ENCODE results near the gene SLC2A4. TPM values are rescaled to one million over a fixed set of nuclear protein-coding genes. Genes with fewer than 3 reads are reported as not detected.
A peak's percentile ranks its signal among the peaks of the same experiment; 100 is the strongest.

SLC2A4 gene
- total and polyA plus RNA-seq, 2 of the 4 experiments (the other 2 are of a cell fraction), result 0.07 TPM; not detected in 1

DNA sequence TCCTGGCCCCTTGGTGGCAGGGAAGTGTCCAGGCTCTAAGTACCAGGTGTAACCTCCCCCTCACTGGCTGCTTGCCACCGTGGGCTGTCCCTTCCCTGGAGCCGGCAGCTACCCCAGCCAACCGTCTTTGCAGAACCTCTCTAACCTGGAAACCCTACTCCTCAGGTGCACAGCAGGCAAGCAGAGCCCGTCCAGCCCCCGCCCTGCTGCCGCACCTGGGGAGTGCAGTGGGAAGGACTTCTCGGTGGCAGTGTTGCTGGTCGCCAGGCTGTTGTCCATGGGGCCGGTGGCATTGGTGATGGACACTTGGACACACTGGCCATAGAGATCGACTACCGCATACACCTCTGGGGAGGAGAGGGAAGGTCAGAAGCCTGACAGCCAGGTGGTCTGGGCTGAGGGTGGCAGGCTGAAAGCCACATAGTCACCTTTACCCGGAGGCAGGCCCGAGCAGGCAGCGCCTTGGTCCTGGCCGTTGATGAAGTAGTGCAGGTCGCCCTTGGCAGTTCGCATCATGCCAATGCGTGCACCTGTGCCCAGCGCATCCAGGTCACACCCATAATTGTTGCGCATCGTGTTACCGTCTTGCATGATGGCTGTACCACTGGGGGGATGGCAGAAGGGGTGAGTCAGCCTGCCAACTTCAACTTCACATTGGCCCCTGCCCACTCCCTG is 41.1 kb downstream of the SLC2A4 start:
- no peak overlapping the region for H3K56ac ChIP-seq (ENCODE audit: extremely low read depth, insufficient read depth, low read length)
- H2AK5ac ChIP-seq (ENCODE audit: low read depth, low read length), result no peak overlapping the region
- DNase-seq (no peak), ATAC-seq (ENCODE audit: low read depth) (no peak)
- no peak overlapping the region for H2BK5ac ChIP-seq (ENCODE audit: low read depth, low read length, poor library complexity, severe bottlenecking)
- H3K4me2 ChIP-seq (ENCODE audit: low read depth, low read length), result no peak overlapping the region
- H3K4ac ChIP-seq (ENCODE audit: low read depth, low read length), result no peak overlapping the region
- H3K18ac ChIP-seq (ENCODE audit: low read depth, low read length), result no peak overlapping the region
- no peak overlapping the region for H3K27ac ChIP-seq (ENCODE audit: insufficient read depth, low read length)
- H3K36me3 ChIP-seq (ENCODE audit: control insufficient read depth, insufficient read depth, low read length), result peaks cover 72% of the 10 kb centered on the region
- intact Hi-C loops (cut with micrococcal nuclease), result loop anchor here (10.0 kb wide), 1 partner anchor 242 kb away; the partner anchor contains the start of gene SENP3
- H2BK15ac ChIP-seq (ENCODE audit: low read depth, low read length), result no peak overlapping the region
- POLR2A ChIA-PET (ENCODE audit: unreplicated experiment), result no interaction called here
- peaks cover under 1 to 16% of the 10 kb centered on the region in 2 experiments; a peak in 2 of 4 replicates for H3K79me1 ChIP-seq (ENCODE audit: low read depth in 1 of 2, low read length in 2 of 2)
- no peak overlapping the region for H3K14ac ChIP-seq (replicated peaks; ENCODE audit: low read depth, low read length)
- TF ChIP-seq POLR2A (IDR thresholded peaks at IDR 0.05; ENCODE audit: low read depth, low read length) (no peak), MAZ (IDR thresholded peaks at IDR 0.05; ENCODE audit: borderline replicate concordance, low read depth, low read length) (no peak), RFX5 (IDR thresholded peaks at IDR 0.05; ENCODE audit: low read depth, low read length) (no peak), MXI1 (IDR thresholded peaks at IDR 0.05; ENCODE audit: borderline replicate concordance, low read depth, low read length) (no peak), MAFK (IDR thresholded peaks at IDR 0.05; ENCODE audit: low read depth, low read length) (no peak), CHD1 (IDR thresholded peaks at IDR 0.05; ENCODE audit: low read depth, low read length) (no peak), BHLHE40 (IDR thresholded peaks at IDR 0.05; ENCODE audit: low read depth, low read length) (no peak), RCOR1 (IDR thresholded peaks at IDR 0.05; ENCODE audit: insufficient replicate concordance, low read length) (no peak)
- TF ChIP-seq, protein P1, sequence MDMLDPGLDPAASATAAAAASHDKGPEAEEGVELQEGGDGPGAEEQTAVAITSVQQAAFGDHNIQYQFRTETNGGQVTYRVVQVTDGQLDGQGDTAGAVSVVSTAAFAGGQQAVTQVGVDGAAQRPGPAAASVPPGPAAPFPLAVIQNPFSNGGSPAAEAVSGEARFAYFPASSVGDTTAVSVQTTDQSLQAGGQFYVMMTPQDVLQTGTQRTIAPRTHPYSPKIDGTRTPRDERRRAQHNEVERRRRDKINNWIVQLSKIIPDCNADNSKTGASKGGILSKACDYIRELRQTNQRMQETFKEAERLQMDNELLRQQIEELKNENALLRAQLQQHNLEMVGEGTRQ (IDR thresholded peaks at IDR 0.05; ENCODE audit: low read depth, low read length), result no peak
- TF ChIP-seq, protein P2, sequence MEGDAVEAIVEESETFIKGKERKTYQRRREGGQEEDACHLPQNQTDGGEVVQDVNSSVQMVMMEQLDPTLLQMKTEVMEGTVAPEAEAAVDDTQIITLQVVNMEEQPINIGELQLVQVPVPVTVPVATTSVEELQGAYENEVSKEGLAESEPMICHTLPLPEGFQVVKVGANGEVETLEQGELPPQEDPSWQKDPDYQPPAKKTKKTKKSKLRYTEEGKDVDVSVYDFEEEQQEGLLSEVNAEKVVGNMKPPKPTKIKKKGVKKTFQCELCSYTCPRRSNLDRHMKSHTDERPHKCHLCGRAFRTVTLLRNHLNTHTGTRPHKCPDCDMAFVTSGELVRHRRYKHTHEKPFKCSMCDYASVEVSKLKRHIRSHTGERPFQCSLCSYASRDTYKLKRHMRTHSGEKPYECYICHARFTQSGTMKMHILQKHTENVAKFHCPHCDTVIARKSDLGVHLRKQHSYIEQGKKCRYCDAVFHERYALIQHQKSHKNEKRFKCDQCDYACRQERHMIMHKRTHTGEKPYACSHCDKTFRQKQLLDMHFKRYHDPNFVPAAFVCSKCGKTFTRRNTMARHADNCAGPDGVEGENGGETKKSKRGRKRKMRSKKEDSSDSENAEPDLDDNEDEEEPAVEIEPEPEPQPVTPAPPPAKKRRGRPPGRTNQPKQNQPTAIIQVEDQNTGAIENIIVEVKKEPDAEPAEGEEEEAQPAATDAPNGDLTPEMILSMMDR (conservative IDR thresholded peaks at IDR 0.05; ENCODE audit: low read depth, low read length), result no peak
- H2AFZ ChIP-seq (replicated peaks; ENCODE audit: low read length, poor library complexity), result peak overlapping the region; percentile 14
- no TSS peak for BruUV-seq (replicated peaks)
- no peak overlapping the region for H3K9ac ChIP-seq (ENCODE audit: low read depth, low read length)
- H3K9me3 ChIP-seq (ENCODE audit: control insufficient read depth, insufficient read depth, low read length), result no peaks in the 10 kb centered on the region
- H4K91ac ChIP-seq (ENCODE audit: insufficient read depth, low read depth, low read length), result no peak overlapping the region
- H4K20me1 ChIP-seq (ENCODE audit: insufficient read depth, low read length), result peaks cover 7% of the 10 kb centered on the region
- H3K4me1 ChIP-seq (ENCODE audit: control insufficient read depth, insufficient read depth, low read length), result no peaks in the 10 kb centered on the region
- H2AK9ac ChIP-seq (replicated peaks; ENCODE audit: low read depth, low read length, poor library complexity), result no peak overlapping the region
- no peak overlapping the region for H2BK20ac ChIP-seq (ENCODE audit: low read depth, low read length)
- in situ Hi-C loops (cut with MboI; ENCODE audit: low sequenced_read_pairs), result no loop called here
- no peak overlapping the region for H4K8ac ChIP-seq (ENCODE audit: low read depth in 2 of 2, low read length in 2 of 2)
- no peak overlapping the region for H3K23ac ChIP-seq (ENCODE audit: low read depth, low read length)
- H3K4me3 ChIP-seq (ENCODE audit: insufficient read depth, low read depth, low read length), result no peak overlapping the region
- no peak overlapping the region for H4K5ac ChIP-seq (ENCODE audit: low read depth, low read length)
- no peaks in the 10 kb centered on the region for H3K27me3 ChIP-seq (ENCODE audit: control insufficient read depth, insufficient read depth, low read length)
- H3K9me1 ChIP-seq (ENCODE audit: insufficient read depth, low read length), result no peaks in the 10 kb centered on the region
- 93% methylated on average over 3 of the region's 22 CpGs; no CpG with 5 or more reads in 1 of the 2 experiments for WGBS, 2 experiments (ENCODE audit: extremely low coverage in 2 of 2, insufficient read length in 1 of 2)
- CTCF ChIA-PET, result no interaction called here
- no peak overlapping the region for H2BK120ac ChIP-seq (ENCODE audit: low read depth, low read length)
- dilution Hi-C loops (cut with HindIII; ENCODE audit: low sequenced_read_pairs, unreplicated experiment), result no loop called here

Data from IMR-90 (cell line).